Stimulated activated CD8-positive, alpha-beta memory T cell treated with anti-CD3 and anti-CD28 coated beads, Interleukin-7, amount 100 ng/mL, for 1 hour (primary cell): Measurements from ENCODE around the gene FGF19.
A peak's percentile ranks its signal among the peaks of the same experiment; 100 is the strongest.
"Not testable (repeated sequence)": the region's sequence is repeated elsewhere in the genome, so short reads cannot be mapped to it uniquely, and the experiment has no call there.

Source experiments
- DNase-seq, 2 donors: peaks; one replicate each; pipeline ENCODE4 v3.0.0-alpha.2; 2020; ENCODE audit warnings: low read depth in 2 of 2

The FGF19 gene

DNA sequence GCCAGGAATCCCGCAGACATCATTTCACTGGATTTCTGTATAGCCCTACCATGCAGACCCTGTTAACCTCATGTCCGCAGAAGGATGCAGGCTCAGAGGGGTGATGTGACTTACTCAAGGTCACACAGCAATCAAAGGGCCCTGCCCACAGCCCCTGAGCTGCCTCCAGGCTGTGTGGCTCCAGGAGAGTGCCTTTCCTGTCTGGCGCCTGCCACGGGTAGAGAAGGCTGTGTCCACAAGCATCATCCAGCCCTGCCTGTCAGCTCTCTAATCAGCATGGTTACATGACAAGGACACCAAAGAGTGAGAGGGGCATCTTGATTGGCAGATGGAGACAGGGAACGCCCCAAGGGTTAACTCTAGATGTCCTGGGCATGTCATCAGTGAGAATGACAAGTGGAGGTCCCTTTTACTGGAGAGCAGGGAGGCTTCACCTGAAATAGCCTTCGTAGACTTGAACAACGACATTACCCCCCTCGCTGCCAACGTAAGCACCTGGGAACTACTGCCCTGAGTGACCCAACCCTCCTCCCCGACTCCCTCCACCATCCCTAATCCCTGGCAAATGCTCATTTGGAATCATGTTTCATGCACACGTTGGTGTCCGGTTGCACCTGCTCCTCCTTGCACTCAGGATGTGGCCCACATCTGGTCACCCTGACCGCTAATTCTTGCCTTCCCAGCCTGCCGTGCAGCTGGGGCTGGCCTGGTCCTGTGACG lies 6.9 kb downstream of the FGF19 start:
- no peak for DNase-seq

GRCh38 chr11:69695995-69696394 lies 7.8 kb downstream of the FGF19 start:
- not testable (repeated sequence) for DNase-seq

GRCh38 chr11:69695581-69695980 lies 8.2 kb downstream of the FGF19 start:
- no peak for DNase-seq

DNA sequence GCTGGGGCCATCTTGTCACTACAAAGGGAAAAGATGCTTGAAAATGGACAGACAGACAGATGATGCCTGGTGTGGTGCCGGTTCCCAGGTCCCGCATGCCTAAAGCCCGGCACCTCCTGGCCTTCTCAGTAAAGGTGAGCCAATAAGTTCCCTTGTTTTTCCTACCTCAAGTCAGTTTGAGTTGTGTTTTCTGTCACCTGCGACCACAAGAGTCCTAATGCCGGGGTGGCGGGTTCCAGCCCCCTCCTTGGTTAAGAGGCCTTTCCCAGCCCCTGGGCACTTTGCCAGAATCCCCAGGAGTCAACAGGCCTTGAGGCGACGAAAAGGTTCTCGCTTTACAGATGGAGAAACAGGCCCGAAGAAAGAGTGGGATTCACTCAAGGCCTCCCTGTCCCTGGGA lies 9.0 kb downstream of the FGF19 start:
- no peak for DNase-seq

DNA sequence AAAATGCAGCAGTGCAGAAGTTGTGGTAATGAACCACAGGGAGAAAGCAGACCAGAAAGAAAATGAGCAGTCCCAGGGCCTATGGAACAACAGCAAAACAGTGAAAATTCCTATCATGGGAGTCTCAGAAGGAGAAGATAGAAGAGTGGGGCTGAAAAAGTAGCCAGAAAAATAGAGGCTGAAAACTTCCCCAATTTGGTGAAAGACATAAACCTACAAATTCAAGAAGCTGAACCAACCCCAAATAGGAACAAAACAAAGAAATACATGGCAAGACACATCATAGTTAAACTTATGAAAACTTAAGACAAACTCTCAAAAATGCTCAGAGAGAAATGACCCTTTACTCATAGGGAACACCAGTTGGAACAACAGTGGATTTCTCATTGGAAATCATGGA lies 11.4 kb downstream of the FGF19 start:
- DNase-seq = no peak

GRCh38 chr11:69691463-69691862 lies 12.4 kb downstream of the FGF19 start:
- DNase-seq = no peak

GRCh38 chr11:69689484-69690319 lies 14.1 kb downstream of the FGF19 start:
- DNase-seq = no peak

DNA sequence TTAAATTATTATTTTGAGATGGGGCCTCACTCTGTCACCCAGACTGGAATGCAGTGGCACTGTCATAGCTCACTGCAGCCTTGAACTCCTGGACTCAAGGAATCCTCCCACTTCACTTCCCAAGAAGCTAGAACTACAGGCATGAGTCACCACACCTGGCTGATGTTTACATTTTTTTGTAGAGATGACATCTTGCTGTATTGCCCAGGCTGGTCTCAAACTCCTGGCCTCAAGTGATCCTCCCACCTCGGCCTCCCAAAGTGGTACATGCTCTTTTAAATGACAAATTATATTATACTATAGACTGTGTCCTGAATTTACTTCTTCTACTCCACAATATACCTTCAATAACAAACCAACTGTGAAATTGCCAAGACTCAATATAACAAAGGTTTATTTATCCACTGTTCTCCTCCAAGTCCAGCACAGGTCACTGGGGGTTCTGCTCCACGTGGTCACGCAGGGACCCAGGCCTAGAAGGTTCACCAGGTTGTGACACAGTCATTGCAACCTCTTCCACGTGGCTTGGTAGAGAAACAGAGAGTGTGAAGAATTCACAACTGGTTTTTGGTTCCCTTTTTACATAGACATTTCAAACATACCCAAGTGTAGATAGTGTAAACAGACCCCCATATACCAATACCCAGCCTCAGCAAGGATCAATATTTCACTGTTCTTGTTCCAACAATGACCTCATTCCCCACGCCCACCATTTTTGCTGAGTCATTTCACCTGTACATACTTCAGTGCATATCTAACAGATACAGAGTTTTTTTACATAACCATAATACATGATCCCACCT lies 15.7 kb downstream of the FGF19 start:
- DNase-seq = not testable (repeated sequence)

DNA sequence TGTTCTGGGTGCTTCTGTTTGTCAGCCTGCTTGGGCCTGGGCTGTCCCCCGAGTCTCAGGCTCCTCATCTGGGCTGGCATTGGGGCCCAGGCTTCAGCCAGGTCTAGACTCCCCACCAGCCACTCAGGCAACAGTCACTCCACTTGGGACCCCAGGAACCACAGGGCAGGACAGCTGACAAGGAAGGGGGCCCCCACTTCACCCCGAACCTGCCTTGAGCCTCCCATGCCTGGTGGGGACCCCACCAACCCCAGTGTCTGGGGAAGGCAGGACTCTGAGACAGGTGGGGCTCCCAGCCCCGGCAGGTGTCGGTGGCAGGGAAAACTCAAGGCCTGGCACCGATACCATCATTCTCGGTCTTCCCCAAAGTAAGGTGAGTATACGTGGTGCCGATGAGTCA lies 17.0 kb downstream of the FGF19 start:
- DNase-seq = no peak

- DNase-seq = no peak
These were observed 17.4 kb downstream of the FGF19 start for GRCh38 chr11:69686452-69686851.

DNA sequence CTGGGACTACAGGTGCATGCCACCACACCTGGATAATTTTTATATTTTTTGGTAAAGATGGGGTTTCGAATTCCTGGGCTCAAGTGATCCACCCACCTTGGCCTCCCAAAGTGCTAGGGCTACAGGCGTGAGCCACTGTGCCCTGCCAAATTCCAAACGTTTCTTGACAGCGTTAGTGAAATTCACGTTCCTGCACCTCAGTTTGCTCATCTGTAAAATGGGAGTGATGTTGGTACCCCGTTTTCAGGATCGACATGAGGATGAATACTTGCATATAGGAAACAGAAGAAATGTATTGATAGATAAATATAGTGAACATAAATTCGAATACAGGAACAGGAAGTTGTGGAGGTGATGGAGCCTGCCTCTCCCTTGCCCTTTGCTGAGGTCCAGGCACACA lies 18.5 kb downstream of the FGF19 start:
- no peak for DNase-seq

- no peak for DNase-seq
These were observed 19.2 kb downstream of the FGF19 start for GRCh38 chr11:69684651-69685050.

- no peak for DNase-seq
These were observed 20.0 kb downstream of the FGF19 start for GRCh38 chr11:69683764-69684333.

DNA sequence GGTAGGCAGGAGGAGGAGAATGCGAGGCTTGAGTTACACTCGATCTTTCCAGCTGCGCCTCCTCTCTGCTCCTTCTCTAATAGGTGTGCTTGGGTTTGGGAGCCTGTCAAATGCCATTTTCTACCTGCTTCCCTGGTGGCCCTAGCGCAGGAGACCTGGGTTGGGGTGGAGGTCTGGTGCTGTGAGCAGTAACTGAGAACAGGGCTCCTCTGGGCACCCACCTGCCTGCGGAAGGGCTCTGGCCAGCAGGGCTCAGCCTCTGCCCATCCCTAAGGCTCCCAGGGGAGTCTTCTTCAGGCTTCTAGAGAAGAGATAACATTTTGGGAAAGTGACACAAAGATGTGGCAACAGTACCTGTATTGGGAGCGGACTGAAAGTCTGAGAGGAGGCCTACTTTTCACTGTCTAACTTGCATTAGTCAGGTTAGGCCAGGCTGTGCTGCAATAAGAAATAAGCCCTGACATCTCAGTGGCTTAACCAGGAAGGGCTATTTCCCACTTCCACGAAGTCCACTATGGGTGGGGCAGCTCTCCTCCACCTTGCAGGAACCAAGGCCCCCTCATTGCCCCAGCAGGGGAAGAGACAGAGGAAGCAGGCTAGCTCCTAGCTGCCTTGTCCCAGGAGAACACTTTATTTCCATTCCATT lies 21.0 kb downstream of the FGF19 start:
- no peak for DNase-seq

GRCh38 chr11:69682221-69682620 lies 21.6 kb downstream of the FGF19 start:
- DNase-seq = no peak

- DNase-seq = no peak
These were observed 23.1 kb downstream of the FGF19 start for GRCh38 chr11:69680688-69681087.

DNA sequence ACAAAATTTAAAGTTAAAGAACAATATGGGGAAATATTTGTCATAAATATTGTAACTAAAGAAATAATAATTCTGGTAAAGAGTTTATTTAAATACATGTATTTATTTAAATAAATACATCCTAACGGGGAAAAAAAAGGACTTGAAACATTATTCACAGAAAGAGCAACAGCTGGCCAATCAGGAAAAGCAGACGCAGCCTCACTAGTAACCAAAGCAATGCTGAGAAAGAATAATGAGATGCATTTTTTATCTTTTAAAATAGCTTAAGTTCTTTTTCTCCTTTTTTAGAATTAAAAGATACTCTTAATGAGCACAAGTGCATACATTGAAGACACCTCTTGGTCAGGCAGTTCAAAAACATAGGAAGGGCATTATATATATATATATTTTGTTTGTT lies 26.1 kb downstream of the FGF19 start:
- no peak for DNase-seq

DNA sequence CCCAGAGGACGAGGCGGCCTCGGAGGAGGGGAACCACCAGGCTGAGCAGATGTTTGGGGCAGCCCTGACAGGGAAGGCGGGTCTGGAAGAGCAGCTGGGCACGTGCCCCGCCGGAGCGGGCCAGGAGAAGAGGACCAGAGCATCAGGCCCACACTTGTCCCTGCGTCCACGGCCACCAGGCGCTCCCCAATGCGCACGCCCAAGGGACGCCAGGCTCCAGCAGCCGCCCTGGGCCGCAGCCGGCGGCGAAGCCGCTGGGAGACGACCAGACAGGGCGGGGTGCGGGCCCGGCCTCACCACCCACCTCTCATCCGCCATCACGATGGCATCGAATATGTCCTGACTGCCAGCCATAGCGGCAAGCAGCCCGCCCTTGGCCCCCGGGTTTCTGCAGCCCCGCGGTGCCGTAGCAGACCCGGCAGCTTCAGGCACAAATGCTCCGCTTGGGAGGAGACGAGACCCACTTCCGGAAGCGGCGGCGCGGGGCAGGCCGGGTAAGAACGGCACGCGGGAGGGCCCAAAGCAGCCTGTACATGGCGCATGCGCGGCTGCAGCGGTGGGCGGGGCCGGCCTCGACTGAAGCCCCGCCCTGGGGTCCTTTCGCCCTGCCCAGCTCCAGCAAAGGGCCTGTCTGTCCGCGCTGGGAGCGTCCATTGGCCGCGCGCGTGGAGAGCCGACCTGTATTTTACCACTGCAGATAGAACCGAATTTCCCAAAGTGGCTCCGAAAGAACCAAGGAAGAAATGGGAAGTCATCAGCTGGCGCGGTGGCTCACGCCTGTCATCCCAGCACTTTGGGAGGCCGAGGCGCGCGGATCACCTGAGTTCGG lies 28.7 kb downstream of the FGF19 start, which contains the start of gene LTO1:
Gene LTO1 (minus strand): TSS at position 468 of the 829 bp plus-strand sequence. CDS start 114 bp downstream, at position 354.
- DNase-seq = peak; percentile 90 to 92

GRCh38 chr11:69674267-69674885 lies 29.4 kb downstream of the FGF19 start:
- no peak for DNase-seq
